A549 treated with AZD9567 at 1 μM for 4 hours (cell line): Measurements from ENCODE around the gene CIRBP. TPM values are rescaled to one million over a fixed set of nuclear protein-coding genes. Genes with fewer than 3 reads are reported as not detected.

Experiments used
- total RNA-seq: library from RNA; stranded (reverse); fragments of 200-300 nt; extraction: Qiagen RNA extraction; gene quantifications from 5 replicates; pipeline ENCODE4 v1.2.3, GENCODE V29; 2022; ENCODE audit not compliant: insufficient read depth

CIRBP gene
- 117 to 198 TPM (median 123 TPM) in 5 replicates for total RNA-seq

DNA sequence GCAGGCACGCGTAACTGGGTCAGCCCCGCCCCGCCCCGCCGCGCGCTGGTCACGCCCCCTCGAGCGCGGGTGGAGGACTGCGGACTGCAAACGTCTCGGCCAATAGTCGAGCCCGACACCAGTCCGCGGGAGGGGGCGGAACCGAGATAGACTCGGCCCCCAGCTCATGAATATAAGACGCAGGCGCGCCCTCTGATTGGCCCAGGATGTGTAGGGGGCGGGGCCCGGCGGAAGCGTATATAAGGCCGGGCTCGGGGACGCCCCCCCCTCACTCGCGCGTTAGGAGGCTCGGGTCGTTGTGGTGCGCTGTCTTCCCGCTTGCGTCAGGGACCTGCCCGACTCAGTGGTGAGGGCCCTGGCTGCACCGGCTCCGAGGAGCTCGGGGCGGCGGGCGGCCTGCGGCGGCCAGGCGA lies at the start of gene CIRBP:
TSS of gene CIRBP (plus strand) at position 268 of the 413 bp plus-strand sequence. CDS start 1,602 bp downstream, outside the sequence.

DNA sequence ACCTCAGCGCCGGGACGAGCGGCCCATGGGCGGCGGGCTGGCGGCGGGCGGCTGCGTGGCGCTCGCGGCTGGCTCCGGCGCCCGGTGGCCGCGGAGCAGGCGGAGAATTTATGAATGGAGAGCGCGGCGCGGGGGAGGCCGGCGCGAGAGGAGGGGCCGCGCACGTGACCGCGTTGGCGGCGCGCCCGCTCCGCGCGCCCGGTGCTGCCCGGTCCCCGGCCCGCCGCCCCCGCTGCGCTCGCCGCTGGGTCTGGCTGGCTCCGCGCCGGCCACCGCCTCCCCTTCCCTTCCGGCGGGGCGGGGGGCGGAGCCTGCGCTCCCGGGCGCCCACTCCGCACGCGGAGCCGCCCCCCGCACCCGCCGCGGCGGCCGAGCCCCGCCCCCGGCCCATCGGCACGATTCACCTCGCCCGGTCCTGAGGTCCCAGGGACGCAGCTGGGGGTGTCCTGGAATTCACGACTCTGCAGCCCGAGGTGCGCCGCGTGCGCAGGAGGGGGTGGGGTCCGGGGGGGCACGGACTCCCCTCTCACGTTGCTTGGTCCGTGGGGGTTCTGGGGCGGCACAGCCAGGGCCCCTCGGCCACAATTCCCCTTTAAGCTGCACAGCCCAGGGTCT lies 31.3 kb upstream of the CIRBP start, which contains the start of gene CBARP:
TSS of gene CBARP (minus strand) at position 252 of the 615 bp plus-strand sequence. CDS start 1,905 bp downstream, outside the sequence.

DNA sequence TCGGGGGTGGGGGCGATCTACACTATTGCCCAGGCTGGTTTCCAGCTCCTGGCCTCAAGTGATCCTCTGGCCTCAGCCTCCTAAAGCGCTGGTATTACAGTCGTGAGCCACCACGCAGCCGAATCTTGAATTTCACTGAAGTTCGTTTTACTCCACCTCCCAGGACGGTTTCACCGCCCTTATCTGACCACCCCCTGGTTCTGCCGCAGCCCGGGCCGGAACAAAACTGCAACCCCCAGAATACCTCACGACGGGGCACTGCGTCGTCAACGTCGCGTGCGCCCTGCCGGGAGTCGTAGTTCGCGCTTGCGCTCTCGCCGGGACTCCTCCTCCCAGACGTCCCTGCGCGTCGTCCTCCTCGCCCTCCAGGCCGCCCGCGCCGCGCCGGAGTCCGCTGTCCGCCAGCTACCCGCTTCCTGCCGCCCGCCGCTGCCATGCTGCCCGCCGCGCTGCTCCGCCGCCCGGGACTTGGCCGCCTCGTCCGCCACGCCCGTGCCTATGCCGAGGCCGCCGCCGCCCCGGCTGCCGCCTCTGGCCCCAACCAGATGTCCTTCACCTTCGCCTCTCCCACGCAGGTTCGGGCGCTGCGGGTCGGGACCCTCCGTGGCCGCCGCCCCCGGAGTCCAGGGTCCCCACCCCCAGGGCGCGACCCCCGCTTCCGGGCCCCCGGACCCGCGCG lies 27.6 kb upstream of the CIRBP start, which contains the start of gene ATP5F1D:
TSS of gene ATP5F1D (plus strand) at position 335 of the 679 bp plus-strand sequence. CDS start at position 435, 100 bp downstream.

DNA sequence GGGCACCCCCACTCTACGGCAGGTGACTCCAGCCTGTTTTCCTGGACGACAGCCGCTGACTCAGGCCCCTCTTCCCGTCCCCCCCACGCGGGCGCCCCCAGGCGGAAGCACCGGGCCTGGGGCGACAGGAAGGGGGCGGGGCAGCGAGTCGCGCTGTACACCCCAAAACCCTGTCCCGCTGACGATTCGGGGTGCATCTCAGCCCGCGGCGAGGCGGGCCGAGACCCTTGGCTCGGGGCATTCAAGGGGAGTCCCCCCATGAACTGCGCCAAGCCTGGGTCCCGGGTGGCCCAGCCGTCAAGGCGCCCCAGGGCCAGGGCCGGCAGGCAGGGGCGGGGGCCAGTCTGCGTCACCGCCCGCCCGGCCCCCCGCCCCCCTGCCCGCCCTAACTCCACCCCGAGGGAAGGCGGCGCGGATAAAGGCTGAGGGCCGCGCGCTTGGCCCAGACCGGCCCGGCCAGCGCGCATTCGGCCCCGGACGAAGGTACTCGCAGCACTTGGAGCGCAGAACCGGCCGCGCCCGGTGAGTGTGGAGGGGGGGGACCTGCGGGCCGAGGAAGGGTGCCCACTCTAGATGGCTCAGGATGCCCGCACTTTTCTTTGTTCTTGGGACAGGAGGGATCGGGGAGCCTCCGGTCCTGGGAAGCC lies 20.9 kb upstream of the CIRBP start, which contains the start of gene MIDN:
TSS of gene MIDN (plus strand) at position 445 of the 647 bp plus-strand sequence. CDS start 1,714 bp downstream, outside the sequence.

DNA sequence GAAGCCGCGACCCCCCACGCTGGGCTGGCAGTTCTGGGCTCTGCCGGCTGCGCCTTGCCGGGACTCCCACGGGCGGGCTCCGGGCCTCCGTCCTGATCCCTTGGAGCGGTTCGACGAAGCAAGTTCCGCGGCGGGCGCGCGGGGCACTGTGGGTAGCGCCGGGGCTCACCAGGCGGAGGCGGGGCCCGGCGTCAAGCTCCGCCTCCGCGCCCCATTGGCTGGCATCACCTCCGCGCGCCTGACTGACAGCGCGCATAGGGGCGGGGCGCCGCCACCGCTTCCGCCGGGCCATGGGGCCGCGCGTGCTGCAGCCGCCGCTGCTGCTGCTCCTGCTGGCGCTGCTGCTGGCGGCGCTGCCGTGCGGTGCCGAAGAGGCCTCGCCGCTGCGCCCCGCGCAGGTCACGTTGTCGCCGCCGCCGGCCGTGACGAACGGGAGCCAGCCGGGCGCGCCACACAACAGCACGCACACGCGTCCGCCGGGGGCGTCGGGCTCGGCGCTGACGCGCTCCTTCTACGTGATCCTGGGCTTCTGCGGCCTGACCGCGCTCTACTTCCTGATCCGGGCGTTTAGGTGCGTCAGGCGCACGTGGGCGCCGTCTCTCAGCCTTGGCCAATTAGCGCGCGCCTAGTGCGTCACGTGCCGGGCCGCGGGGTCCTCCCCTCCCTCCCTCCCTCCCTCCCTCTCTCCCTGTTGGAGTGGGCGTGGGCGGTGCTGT lies 6.3 kb downstream of the CIRBP start, which contains the start of gene FAM174C:
TSS of gene FAM174C (plus strand) at position 271 of the 716 bp plus-strand sequence. CDS start at position 291, 20 bp downstream.

DNA sequence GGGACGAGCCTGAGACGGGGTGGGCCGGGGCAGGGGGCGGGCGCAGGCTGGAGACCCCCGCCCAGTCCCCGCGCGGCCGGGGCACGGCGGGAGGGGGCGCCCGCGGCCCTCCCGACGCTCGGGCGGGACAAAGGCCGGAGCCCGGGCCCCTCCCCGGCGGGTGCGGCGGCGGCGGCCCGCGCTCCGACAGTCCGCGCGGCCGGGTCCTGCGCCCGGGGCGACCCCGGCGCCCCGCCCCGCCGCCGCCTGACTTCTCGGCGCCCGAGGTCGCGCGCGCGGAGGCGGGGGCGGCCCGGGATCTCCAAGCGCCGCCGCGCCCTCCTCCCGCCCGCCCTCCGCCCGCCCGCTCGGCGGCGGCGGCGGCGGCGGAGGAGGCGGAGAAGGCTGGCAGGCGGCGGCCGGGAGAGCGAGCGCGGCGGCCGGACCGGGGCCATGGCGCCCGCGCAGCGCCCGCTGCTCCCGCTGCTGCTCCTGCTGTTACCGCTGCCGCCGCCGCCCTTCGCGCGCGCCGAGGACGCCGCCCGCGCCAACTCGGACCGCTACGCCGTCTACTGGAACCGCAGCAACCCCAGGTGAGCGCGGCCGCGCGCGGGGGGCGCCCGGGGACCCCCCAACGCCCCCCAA lies 16.7 kb downstream of the CIRBP start, which contains the start of gene EFNA2:
TSS of gene EFNA2 (plus strand) at position 137 of the 624 bp plus-strand sequence. CDS start at position 433, 296 bp downstream.

Other genes with a start within 250 kb of the CIRBP start
- 81.7 to 126 TPM (median 123 TPM) in 5 replicates for gene TMEM259, start 248.2 kb upstream of the CIRBP start, total RNA-seq
- gene RNU6-2, start 247.8 kb upstream of the CIRBP start, total RNA-seq, result not detected in 5 replicates
- 59.2 to 96.5 TPM (median 67.0 TPM) in 5 replicates for gene CNN2, start 242.7 kb upstream of the CIRBP start, total RNA-seq
- gene ABCA7, start 229.2 kb upstream of the CIRBP start, total RNA-seq, result 11.2 to 16.3 TPM (median 13.7 TPM) in 5 replicates
- gene ARHGAP45, start 202.2 kb upstream of the CIRBP start, total RNA-seq, result 2.6 to 3.2 TPM (median 2.9 TPM) in 5 replicates
- 209 to 249 TPM (median 237 TPM) in 5 replicates for gene POLR2E, start 174.0 kb upstream of the CIRBP start, total RNA-seq
- 423 to 497 TPM (median 483 TPM) in 5 replicates for gene GPX4, start 165.3 kb upstream of the CIRBP start, total RNA-seq
- 21.9 to 34.8 TPM (median 32.8 TPM) in 5 replicates for gene SBNO2, start 95.1 kb upstream of the CIRBP start, total RNA-seq
- 23.6 to 38.2 TPM (median 35.2 TPM) in 5 replicates for gene STK11, start 63.6 kb upstream of the CIRBP start, total RNA-seq
- gene CBARP, start 31.3 kb upstream of the CIRBP start, total RNA-seq, result 4.1 to 4.9 TPM (median 4.9 TPM) in 5 replicates
- gene ATP5F1D, start 27.6 kb upstream of the CIRBP start, total RNA-seq, result 73.2 to 172 TPM (median 163 TPM) in 5 replicates
- 37.1 to 51.8 TPM (median 48.1 TPM) in 5 replicates for gene MIDN, start 20.7 kb upstream of the CIRBP start, total RNA-seq
- 41.0 to 95.6 TPM (median 76.7 TPM) in 5 replicates for gene FAM174C, start 6.2 kb downstream of the CIRBP start, total RNA-seq
- 1.1 to 2.1 TPM (median 1.6 TPM) in 4 of 5 replicates, not detected in the other for gene EFNA2, start 16.5 kb downstream of the CIRBP start, total RNA-seq
- 72.8 to 98.9 TPM (median 75.7 TPM) in 5 replicates for gene NDUFS7, start 114.6 kb downstream of the CIRBP start, total RNA-seq
- 32.7 to 46.1 TPM (median 41.7 TPM) in 5 replicates for gene GAMT, start 132.2 kb downstream of the CIRBP start, total RNA-seq
- 66.2 to 95.9 TPM (median 93.7 TPM) in 5 replicates for gene DAZAP1, start 138.3 kb downstream of the CIRBP start, total RNA-seq
- gene RPS15, start 169.1 kb downstream of the CIRBP start, total RNA-seq, result 1,367 to 2,061 TPM (median 1,872 TPM) in 5 replicates
- gene APC2, start 180.8 kb downstream of the CIRBP start, total RNA-seq, result 1.5 to 8.3 TPM (median 1.8 TPM) in 5 replicates
- gene C19orf25, start 209.9 kb downstream of the CIRBP start, total RNA-seq, result 10.1 to 21.7 TPM (median 20.5 TPM) in 5 replicates
- gene PCSK4, start 221.0 kb downstream of the CIRBP start, total RNA-seq, result 0.73 to 1.1 TPM (median 0.99 TPM) in 4 of 5 replicates, not detected in the other
- 4.8 to 6.0 TPM (median 5.1 TPM) in 5 replicates for gene REEP6, start 221.8 kb downstream of the CIRBP start, total RNA-seq
- gene ADAMTSL5, start 243.7 kb downstream of the CIRBP start, total RNA-seq, result 3.1 to 7.3 TPM (median 3.5 TPM) in 5 replicates